Right renal pelvis (tissue), 4 donors: Measurements from ENCODE around the gene S100A10. TPM values are rescaled to one million over a fixed set of nuclear protein-coding genes. Genes with fewer than 3 reads are reported as not detected.
A peak's percentile ranks its signal among the peaks of the same experiment; 100 is the strongest.

ENCODE experiments used
- DNase-seq, 4 donors: peaks; one replicate each; pipeline ENCODE4 v3.0.0-alpha.2; 2013; ENCODE audit warnings: low read depth in 4 of 4, low spot score in 3 of 4, missing footprints in 1 of 4
- polyA plus RNA-seq, 4 donors: library from polyadenylated mRNA; unstranded; fragments of 120-200 nt; gene quantifications; one replicate each; pipeline ENCODE4 v1.2.1, GENCODE V29; 2013; ENCODE audit not compliant: insufficient read length in 4 of 4

S100A10 gene
- polyA plus RNA-seq, 4 donors: 244 to 258 (median 251) TPM

GRCh38 chr1:152014943-152015342, 21.3 kb upstream of the S100A10 start:
- no peak for DNase-seq

GRCh38 chr1:152013664-152014237, 20.1 kb upstream of the S100A10 start:
- DNase-seq: no peak

- DNase-seq: no peak
Measured at GRCh38 chr1:152009691-152010090, 16.0 kb upstream of the S100A10 start.

- no peak for DNase-seq
Measured at GRCh38 chr1:152007047-152007446, 13.4 kb upstream of the S100A10 start.

- DNase-seq: no peak
Measured at GRCh38 chr1:152005360-152005912, 11.8 kb upstream of the S100A10 start.

GRCh38 chr1:152003846-152004442, 10.3 kb upstream of the S100A10 start:
- DNase-seq: no peak

- DNase-seq: no peak
Measured at GRCh38 chr1:152002960-152003359, 9.3 kb upstream of the S100A10 start.

- DNase-seq: peak in 3 of 4 donors; percentile 66 to 79 (median 72)
Measured at GRCh38 chr1:152001631-152002584, 8.2 kb upstream of the S100A10 start.

- DNase-seq: no peak
Measured at GRCh38 chr1:152000964-152001630, 7.4 kb upstream of the S100A10 start.

GRCh38 chr1:151998611-151999362, 5.1 kb upstream of the S100A10 start:
- DNase-seq: no peak

GRCh38 chr1:151997284-151997570, 3.6 kb upstream of the S100A10 start:
- no peak for DNase-seq

GRCh38 chr1:151995774-151996173, 2.1 kb upstream of the S100A10 start:
- DNase-seq: no peak

- DNase-seq: no peak
Measured at GRCh38 chr1:151994956-151995355, 1.3 kb upstream of the S100A10 start.

- DNase-seq: no peak
Measured at GRCh38 chr1:151993084-151993733, 450 bp downstream of the S100A10 start.

GRCh38 chr1:151992303-151993083, 1.2 kb downstream of the S100A10 start:
- no peak for DNase-seq

GRCh38 chr1:151991663-151992302, 1.9 kb downstream of the S100A10 start:
- no peak for DNase-seq

- DNase-seq: peak in 2 of 4 donors; percentile 56 to 58
Measured at GRCh38 chr1:151990856-151991198, 2.8 kb downstream of the S100A10 start.

GRCh38 chr1:151990058-151990855, 3.4 kb downstream of the S100A10 start:
- DNase-seq: no peak
